HepG2 (cell line): Measurements from ENCODE around the gene SLC29A2. TPM values are rescaled to one million over a fixed set of nuclear protein-coding genes. Genes with fewer than 3 reads are reported as not detected.

Experiments
- ARID2 ChIP-seq: sonication (generic); formaldehyde crosslinking; IDR thresholded peaks from 2 replicates; pipeline ENCODE4 v1.8.1; 2022; ENCODE audit warnings: mild to moderate bottlenecking, missing genetic modification reagents, borderline replicate concordance
- BHLHE40 ChIP-seq: IDR thresholded peaks from 2 replicates; pipeline ENCODE4 v1.6.1; 2011; ENCODE audit warnings: low read length, improper control_type of control experiment
- JDP2 ChIP-seq: sonication (generic); formaldehyde crosslinking; IDR thresholded peaks from 2 replicates; pipeline ENCODE4 v1.8.1; 2022; ENCODE audit warnings: missing genetic modification reagents, borderline replicate concordance
- JUND ChIP-seq: sonication (generic); formaldehyde crosslinking; IDR thresholded peaks from 2 replicates; pipeline ENCODE4 v1.8.0; 2022; ENCODE audit warnings: mild to moderate bottlenecking, missing genetic modification reagents
- KLF9 ChIP-seq: IDR thresholded peaks from 2 replicates; pipeline ENCODE4 v1.6.1; 2016; ENCODE audit warnings: low read depth
- MIXL1 ChIP-seq: IDR thresholded peaks from 2 replicates; pipeline ENCODE4 v1.6.1; 2016
- MTF2 ChIP-seq: sonication (generic); formaldehyde crosslinking; IDR thresholded peaks from 2 replicates; pipeline ENCODE4 v1.5.0; 2020; ENCODE audit warnings: missing genetic modification reagents, borderline replicate concordance
- NCOA2 ChIP-seq: sonication (generic); formaldehyde crosslinking; IDR thresholded peaks from 2 replicates; pipeline ENCODE4 v1.8.0; 2022; ENCODE audit warnings: inconsistent platforms
- RARG ChIP-seq: sonication (generic); formaldehyde crosslinking; IDR thresholded peaks from 2 replicates; pipeline ENCODE4 v1.4.0; 2020; ENCODE audit warnings: low read depth, mild to moderate bottlenecking, missing genetic modification reagents
- RBFOX2 ChIP-seq: fragments of 200-400 bp; formaldehyde crosslinking; IDR thresholded peaks from 2 replicates; pipeline ENCODE4 v1.6.1; 2017; ENCODE audit warnings: low read depth, mild to moderate bottlenecking, low read length
- RBM22 ChIP-seq: fragments of 200-400 bp; formaldehyde crosslinking; optimal IDR thresholded peaks from 2 replicates; pipeline ENCODE3; 2017; ENCODE audit warnings: mild to moderate bottlenecking, low read length, moderate library complexity
- SP1 ChIP-seq, 2 experiments: fragments of 450-650 bp in 1 of 2; sonication (generic) in 1 of 2; formaldehyde crosslinking in 1 of 2; IDR thresholded peaks; 2 replicates each; pipeline versions ENCODE4 v1.4.0 to v1.6.1; 2016 to 2020; ENCODE audit warnings: missing genetic modification reagents in 1 of 2
- TBL1XR1 ChIP-seq: fragments of 150-350 bp; IDR thresholded peaks from 2 replicates; pipeline ENCODE4 v1.6.1; 2014; ENCODE audit warnings: borderline replicate concordance, low read length; ENCODE audit not compliant: partially characterized antibody
- ZNF274 ChIP-seq: sonication (generic); formaldehyde crosslinking; IDR thresholded peaks from 2 replicates; pipeline ENCODE4 v1.5.1; 2020; ENCODE audit warnings: mild to moderate bottlenecking, missing genetic modification reagents
- ZNF589 ChIP-seq: sonication (generic); formaldehyde crosslinking; conservative IDR thresholded peaks from 2 replicates; pipeline ENCODE4 v1.8.0; 2022; ENCODE audit warnings: mild to moderate bottlenecking, moderate library complexity, missing genetic modification reagents
- ZNF616 ChIP-seq: sonication (generic); formaldehyde crosslinking; IDR thresholded peaks from 2 replicates; pipeline ENCODE4 v1.5.0; 2020; ENCODE audit warnings: low read depth, mild to moderate bottlenecking, missing genetic modification reagents
- ZSCAN12 ChIP-seq: sonication (generic); formaldehyde crosslinking; IDR thresholded peaks from 2 replicates; pipeline ENCODE4 v1.9.0; 2021; ENCODE audit warnings: mild to moderate bottlenecking, missing genetic modification reagents
- polyA plus RNA-seq, 8 experiments: library from polyadenylated mRNA; depleted of rRNA in 3 of 8; stranded (reverse) in 7 of 8; unstranded in 1 of 8; fragments of >200 nt; fragmentation: Illumina TruSeq in 4 of 8; extraction: Trizol in 4 of 8; gene quantifications; 2 replicates each; pipeline versions ENCODE4 v1.2.1 to v1.2.3, GENCODE V29; 2011 to 2016; ENCODE audit warnings: low read depth in 4 of 8, missing spikeins in 1 of 8, mixed read lengths in 1 of 8; ENCODE audit not compliant: insufficient read depth in 1 of 8
- total RNA-seq, 5 experiments: library from RNA; depleted of rRNA; stranded (reverse); fragments of >200 nt; fragmentation: Illumina TruSeq; extraction: Trizol; gene quantifications; 2 replicates each; pipeline ENCODE4 v1.2.3, GENCODE V29; 2016; ENCODE audit warnings: low read depth in 1 of 5
- TF ChIP-seq, protein P1 (sequence below): sonication (generic); formaldehyde crosslinking; IDR thresholded peaks from 2 replicates; pipeline ENCODE4 v1.4.0; 2020; ENCODE audit warnings: mild to moderate bottlenecking, missing genetic modification reagents
- TF ChIP-seq, protein P2 (sequence below): sonication (generic); formaldehyde crosslinking; IDR thresholded peaks from 2 replicates; pipeline ENCODE4 v1.5.0; 2020; ENCODE audit warnings: missing genetic modification reagents
- TF ChIP-seq, protein P3 (sequence below): sonication (generic); formaldehyde crosslinking; IDR thresholded peaks from 2 replicates; pipeline ENCODE4 v1.4.0; 2020; ENCODE audit warnings: missing genetic modification reagents
- TF ChIP-seq, protein P4 (sequence below): sonication (generic); formaldehyde crosslinking; IDR thresholded peaks from 2 replicates; pipeline ENCODE4 v1.4.0; 2020; ENCODE audit warnings: low read depth, missing genetic modification reagents
- TF ChIP-seq, protein P5 (sequence below): IDR thresholded peaks from 2 replicates; pipeline ENCODE4 v1.6.1; 2012; ENCODE audit warnings: inconsistent platforms

Gene SLC29A2
- total and polyA plus RNA-seq, 2 of the 13 experiments (the other 11 are each of a cell fraction or from before 2014, with no cell fraction given): 0.63 to 0.66 TPM

DNA sequence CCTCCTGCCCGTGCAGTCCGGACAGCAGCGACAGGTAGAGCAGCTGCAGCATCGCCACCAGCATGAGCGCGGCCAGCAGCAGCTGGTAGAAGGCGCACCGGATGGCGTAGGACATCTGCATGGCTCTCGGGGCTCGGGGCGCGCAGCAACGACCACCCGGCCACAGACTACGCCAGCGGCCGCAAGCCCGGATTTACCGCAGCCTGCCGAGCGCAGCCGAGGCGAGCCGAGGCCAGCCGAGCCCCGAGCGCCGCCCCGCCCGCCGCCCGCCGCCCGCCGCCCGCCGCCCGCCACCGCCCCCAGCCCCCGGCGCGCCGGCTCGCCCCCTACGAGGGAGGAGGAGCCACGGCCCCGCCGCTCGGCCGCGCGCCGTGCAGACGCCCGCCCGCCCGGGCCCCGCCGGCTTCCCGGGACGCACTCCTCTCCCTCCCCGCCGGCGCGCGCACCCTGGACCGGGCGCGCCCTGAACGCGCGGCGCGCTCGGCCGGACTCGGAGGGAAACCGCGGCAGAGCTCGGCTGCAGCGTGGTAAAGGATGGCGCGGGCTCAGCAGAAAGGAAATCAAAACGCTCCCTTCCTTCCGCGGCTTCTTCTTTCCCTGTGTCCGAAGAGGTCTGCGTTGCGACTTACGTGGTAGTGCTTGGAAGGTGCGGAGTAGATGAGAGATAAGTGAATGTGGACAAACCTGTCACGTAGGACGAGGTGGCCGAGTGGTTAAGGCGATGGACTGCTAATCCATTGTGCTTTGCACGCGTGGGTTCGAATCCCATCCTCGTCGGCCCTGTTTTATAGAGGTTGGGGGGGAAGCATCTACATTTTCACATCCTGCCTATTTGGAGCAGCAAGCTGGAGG is 23.9 kb downstream of the SLC29A2 start, which contains the start of gene B4GAT1 (continued):
- no peak for TF ChIP-seq MTF2 (CRISPR knock-in tag)
- TF ChIP-seq ARID2 (CRISPR knock-in tag): peak; percentile 46; the same call in 1 of the 2 replicates
- TF ChIP-seq NCOA2 (CRISPR knock-in tag): no peak
- TF ChIP-seq, protein P1, sequence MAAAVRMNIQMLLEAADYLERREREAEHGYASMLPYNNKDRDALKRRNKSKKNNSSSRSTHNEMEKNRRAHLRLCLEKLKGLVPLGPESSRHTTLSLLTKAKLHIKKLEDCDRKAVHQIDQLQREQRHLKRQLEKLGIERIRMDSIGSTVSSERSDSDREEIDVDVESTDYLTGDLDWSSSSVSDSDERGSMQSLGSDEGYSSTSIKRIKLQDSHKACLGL (CRISPR knock-in tag): no peak; the same call in 1 of the 2 replicates
- TF ChIP-seq ZNF589 (CRISPR knock-in tag): no peak; the same call in 1 of the 2 replicates
- TF ChIP-seq, protein P2, sequence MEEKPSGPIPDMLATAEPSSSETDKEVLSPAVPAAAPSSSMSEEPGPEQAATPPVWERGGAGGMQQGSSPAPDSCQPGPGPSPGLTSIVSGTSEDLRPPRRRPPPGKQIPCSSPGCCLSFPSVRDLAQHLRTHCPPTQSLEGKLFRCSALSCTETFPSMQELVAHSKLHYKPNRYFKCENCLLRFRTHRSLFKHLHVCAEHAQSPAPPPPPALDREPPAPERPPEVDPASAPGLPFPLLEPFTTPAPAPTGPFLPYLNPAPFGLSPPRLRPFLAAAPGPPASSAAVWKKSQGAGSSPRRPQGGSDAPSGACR: no peak
- 0 out of 2 replicates have a peak, but pooled peaks have one; percentile 26 for TF ChIP-seq BHLHE40
- TF ChIP-seq, protein P3, sequence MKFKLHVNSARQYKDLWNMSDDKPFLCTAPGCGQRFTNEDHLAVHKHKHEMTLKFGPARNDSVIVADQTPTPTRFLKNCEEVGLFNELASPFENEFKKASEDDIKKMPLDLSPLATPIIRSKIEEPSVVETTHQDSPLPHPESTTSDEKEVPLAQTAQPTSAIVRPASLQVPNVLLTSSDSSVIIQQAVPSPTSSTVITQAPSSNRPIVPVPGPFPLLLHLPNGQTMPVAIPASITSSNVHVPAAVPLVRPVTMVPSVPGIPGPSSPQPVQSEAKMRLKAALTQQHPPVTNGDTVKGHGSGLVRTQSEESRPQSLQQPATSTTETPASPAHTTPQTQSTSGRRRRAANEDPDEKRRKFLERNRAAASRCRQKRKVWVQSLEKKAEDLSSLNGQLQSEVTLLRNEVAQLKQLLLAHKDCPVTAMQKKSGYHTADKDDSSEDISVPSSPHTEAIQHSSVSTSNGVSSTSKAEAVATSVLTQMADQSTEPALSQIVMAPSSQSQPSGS (CRISPR knock-in tag): peak; percentile 15; the same call in 1 of the 2 replicates
- TF ChIP-seq, protein P4, sequence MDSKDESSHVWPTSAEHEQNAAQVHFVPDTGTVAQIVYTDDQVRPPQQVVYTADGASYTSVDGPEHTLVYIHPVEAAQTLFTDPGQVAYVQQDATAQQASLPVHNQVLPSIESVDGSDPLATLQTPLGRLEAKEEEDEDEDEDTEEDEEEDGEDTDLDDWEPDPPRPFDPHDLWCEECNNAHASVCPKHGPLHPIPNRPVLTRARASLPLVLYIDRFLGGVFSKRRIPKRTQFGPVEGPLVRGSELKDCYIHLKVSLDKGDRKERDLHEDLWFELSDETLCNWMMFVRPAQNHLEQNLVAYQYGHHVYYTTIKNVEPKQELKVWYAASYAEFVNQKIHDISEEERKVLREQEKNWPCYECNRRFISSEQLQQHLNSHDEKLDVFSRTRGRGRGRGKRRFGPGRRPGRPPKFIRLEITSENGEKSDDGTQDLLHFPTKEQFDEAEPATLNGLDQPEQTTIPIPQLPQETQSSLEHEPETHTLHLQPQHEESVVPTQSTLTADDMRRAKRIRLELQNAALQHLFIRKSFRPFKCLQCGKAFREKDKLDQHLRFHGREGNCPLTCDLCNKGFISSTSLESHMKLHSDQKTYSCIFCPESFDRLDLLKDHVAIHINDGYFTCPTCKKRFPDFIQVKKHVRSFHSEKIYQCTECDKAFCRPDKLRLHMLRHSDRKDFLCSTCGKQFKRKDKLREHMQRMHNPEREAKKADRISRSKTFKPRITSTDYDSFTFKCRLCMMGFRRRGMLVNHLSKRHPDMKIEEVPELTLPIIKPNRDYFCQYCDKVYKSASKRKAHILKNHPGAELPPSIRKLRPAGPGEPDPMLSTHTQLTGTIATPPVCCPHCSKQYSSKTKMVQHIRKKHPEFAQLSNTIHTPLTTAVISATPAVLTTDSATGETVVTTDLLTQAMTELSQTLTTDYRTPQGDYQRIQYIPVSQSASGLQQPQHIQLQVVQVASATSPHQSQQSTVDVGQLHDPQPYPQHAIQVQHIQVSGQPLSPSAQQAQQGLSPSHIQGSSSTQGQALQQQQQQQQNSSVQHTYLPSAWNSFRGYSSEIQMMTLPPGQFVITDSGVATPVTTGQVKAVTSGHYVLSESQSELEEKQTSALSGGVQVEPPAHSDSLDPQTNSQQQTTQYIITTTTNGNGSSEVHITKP: 0 out of 2 replicates have a peak, but pooled peaks have one; percentile 23
- peak; percentile 87 for TF ChIP-seq RBFOX2
- TF ChIP-seq, protein P5, sequence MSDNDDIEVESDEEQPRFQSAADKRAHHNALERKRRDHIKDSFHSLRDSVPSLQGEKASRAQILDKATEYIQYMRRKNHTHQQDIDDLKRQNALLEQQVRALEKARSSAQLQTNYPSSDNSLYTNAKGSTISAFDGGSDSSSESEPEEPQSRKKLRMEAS: 0 out of 2 replicates have a peak, but pooled peaks have one; percentile 54
- 0 out of 2 replicates have a peak, but pooled peaks have one; percentile 29 for TF ChIP-seq KLF9
- peak; percentile 35; the same call in 1 of the 2 replicates for TF ChIP-seq MIXL1 (CRISPR knock-in tag)
- peak; percentile 47; the same call in 1 of the 2 replicates for TF ChIP-seq ZNF274 (CRISPR knock-in tag)
- TF ChIP-seq JUND (CRISPR knock-in tag): 0 out of 2 replicates have a peak, but pooled peaks have one; percentile 27
- peak; percentile 48 for TF ChIP-seq TBL1XR1
- TF ChIP-seq RARG (CRISPR knock-in tag): no peak
- peak; percentile 20; the same call in 1 of the 2 replicates for TF ChIP-seq ZNF616
- no peak for TF ChIP-seq JDP2
- no peak for TF ChIP-seq SP1 (IDR thresholded peaks at IDR 0.05)
- TF ChIP-seq SP1 (CRISPR knock-in tag; IDR thresholded peaks at IDR 0.05): peak; percentile 43; the same call in 1 of the 2 replicates
- no peak for TF ChIP-seq ZSCAN12
- TF ChIP-seq RBM22: peak; percentile 93
